GM18909 (cell line): Measurements from ENCODE around the gene TECPR2.
"Not testable (repeated sequence)": the region's sequence is repeated elsewhere in the genome, so short reads cannot be mapped to it uniquely, and the experiment has no call there.

ENCODE experiments used
- ATAC-seq: cut with Tn5 transposase; IDR thresholded peaks from one replicate; pipeline ENCODE4 v1.9.1; 2021; ENCODE audit warnings: mild to moderate bottlenecking; ENCODE audit not compliant: unreplicated experiment, poor library complexity

Gene TECPR2

GRCh38 chr14:102519709-102520108 is 157.0 kb downstream of the TECPR2 start:
- not testable (repeated sequence) for ATAC-seq

DNA sequence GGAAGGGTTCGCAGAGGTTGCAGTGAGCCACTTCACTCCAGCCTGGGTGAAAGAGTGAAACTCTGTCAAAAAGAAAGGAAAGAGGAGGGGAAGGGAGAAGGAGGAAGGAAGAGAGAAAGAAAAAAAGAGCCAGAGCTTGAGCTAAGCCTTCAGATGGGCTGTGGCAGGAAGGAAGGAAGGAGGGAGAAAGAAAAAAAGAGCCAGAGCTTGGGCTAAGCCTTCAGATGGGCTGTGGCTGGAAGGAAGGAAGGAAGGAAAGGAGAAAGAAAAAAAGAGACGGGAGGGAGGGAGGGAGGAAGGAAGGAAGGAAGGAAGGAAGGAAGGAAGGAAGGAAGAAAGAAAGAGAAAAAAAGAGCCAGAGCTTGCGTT is 160.4 kb downstream of the TECPR2 start:
- no peak for ATAC-seq

DNA sequence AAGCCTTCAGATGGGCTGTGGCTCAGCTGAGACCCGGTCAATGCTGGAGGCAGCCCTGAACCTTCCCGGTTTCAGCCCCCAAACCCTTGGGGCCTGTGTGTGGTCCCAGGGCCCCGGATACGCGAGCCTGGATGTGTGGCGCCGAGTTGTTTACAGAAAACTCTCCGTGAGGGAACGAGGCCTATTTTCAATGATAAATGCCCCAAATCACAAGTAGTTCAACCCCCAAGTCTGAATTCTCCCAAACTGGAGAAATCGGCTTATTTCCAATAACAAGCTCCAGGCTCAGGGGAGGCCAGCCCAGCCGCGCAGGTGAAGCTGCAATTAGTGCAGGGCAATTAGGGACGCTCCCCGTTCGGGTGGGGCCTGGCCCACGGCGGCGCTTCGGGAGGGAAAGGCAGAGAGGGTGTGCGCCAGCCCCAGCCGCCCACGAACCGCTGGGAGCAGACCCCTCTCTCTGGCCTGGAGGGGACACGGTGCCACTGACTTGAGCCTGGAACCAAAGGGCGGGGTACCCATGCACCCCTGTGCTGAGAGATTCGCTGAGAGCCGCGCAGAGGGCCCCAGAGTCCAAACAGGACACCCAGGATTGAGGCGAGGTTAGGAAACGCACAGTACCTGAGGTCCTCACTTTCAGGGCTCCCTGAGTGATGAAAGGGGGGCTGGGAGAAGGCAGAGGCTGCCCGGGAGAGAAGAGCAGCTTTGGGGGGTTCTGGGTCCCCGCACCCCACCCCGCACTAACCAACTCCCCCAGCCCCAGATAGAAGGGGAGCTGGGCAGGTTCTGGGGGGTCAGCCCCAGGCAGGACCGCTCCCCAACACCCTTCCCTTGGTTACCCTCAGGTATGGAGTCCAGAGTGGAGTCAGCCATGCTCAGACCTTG is 161.1 kb downstream of the TECPR2 start:
- no peak for ATAC-seq

DNA sequence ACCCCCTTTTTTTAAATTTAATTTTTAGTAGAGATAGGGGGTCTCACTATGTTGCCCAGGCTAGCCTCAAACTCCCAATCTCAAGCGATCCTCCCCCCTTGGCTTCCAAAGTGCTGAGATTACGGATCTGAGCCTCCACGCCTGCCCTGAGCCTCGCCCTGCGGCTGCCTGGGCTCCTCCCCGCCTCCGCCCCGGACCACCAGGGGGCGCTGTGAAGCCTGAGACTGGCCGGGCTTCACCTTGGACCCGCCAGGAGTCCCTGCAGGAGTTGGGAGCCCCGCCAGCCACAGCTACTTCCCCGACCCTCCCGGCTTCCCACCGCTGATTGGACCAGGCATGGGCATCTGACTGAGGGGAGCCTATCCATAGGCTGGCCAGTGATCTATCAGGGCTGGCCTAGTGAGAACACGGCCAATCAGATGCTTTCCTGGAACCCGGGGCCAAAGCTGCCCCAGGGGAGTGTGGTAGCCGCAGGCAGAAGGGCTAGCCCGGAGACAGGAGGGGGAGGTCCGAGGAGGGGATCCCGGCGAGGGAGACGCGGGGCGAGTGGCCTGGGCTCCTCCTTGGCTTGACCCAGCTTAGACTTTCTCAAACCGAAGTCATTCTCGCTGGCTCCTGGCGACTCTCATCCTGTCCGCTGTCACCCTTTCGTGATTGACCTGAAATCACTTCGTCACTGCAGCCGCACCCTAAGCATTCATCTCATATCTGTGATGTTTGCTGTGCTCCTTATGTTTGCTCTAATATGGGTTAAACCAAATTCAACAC is 161.9 kb downstream of the TECPR2 start:
- peak; percentile 95 for ATAC-seq

GRCh38 chr14:102525219-102525928 is 162.6 kb downstream of the TECPR2 start:
- ATAC-seq, result peak; percentile 16

DNA sequence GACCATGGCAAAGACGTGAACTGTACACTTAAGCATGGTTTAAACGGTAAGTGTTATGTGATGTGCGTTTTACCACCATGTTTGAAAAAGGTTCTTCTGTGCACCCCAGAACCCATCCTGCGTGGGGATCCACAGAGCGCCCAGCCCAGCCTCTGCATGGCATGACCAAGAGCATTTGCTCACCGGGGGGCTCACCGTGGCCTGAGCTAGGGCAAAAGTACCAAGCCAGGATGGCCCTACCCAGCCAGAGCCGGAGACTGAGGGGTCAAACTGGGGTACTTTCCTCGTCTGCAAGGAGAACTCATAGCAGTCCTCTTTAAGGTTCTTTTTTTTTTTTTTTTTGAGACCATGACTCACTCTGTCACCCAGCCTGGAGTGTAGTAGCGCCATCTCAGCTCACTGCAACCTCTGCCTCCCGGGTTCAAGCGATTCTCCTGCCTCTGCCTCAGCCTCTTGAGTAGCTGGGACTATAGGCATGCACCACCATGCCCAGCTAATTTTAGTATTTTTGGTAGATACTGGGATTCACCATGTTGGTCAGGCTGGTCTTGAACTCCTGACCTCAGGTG is 163.3 kb downstream of the TECPR2 start:
- ATAC-seq, result no peak

DNA sequence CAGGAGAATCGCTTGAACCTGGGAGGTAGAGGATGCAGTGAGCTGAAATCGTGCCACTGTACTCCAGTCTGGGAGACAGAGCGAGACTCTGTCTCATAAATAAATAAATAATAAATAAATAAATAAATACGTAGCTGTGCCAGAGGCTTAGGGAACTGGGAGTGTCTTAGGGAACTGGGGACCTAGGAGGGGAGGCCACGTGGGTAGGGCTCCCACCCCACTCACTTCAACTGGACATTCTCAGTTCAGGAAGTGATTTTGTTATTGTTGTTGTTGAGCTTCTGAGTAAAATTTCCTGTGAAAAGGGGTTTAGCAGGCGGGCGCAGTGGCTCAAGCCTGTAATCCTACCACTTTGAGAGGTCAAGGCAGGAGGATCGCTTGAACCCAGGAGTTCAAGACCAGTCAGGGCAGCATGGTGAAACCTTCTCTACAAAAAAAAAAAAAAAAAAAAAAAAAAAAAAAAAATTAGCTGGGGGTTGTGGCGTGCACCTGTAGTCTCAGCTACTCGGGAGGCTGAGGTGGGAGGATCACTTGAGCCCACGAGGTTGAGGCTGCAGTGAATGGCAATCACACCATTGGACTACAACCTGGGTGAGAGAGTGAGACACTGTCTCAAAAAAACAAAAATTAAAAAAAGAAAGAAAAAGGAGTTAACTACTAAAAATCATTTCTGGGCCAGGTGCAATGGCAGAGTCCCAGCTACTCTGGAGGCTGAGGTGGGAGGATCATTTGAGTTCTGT is 165.9 kb downstream of the TECPR2 start:
- no peak for ATAC-seq

- ATAC-seq, result no peak
Measured at GRCh38 chr14:102530828-102531478, 168.2 kb downstream of the TECPR2 start.

DNA sequence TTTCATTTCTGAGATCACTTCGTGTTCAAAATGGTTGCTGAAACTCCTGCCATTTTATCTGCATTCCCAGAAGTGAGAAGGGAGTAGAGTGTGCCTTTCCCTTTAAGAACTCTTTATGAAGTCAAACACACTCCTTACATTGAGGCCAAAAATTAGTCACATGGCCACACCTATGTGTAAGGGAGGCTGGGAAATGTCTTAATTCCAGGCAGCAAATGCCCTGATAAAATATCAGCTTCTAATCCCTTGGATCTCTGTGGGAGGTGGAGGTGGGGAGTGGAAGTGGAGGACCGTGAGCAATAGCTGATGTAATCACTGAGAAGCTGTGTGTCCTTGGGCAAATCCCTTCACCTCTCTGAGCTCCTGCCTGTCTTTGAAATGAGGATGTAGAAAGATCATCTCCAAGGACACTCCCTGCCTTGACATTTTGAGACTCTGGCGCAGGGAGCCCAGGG is 169.5 kb downstream of the TECPR2 start:
- ATAC-seq, result no peak

DNA sequence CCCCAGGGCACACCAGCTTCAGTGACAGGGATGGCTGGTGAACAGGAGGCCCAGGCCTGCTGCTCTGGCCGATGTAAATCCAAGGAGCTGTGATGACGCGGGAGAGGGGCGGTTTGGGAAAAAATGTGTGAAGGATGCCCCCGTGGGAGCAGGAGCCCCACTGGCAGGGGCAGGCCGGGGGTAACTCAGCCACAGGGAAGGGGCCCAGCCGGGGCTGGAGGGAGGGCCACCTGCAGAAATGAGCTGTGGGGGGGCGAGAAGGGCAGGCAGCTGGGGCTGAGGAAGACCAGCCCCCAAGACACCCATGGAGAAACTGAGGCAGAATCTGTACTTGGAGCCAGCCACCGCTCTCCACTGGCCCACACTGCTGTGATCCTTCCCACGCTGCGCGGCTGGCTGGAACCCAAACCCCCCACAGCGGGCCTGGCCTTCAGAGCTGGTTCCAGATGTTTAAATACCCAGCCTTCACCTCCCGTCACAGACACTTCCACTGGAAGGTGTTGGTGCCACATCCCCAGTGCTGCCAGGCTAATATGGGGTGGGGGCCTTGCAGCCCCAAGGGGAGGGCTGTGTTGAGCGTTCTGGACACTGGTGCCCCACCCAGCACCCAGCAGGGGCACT is 175.3 kb downstream of the TECPR2 start:
- no peak for ATAC-seq

DNA sequence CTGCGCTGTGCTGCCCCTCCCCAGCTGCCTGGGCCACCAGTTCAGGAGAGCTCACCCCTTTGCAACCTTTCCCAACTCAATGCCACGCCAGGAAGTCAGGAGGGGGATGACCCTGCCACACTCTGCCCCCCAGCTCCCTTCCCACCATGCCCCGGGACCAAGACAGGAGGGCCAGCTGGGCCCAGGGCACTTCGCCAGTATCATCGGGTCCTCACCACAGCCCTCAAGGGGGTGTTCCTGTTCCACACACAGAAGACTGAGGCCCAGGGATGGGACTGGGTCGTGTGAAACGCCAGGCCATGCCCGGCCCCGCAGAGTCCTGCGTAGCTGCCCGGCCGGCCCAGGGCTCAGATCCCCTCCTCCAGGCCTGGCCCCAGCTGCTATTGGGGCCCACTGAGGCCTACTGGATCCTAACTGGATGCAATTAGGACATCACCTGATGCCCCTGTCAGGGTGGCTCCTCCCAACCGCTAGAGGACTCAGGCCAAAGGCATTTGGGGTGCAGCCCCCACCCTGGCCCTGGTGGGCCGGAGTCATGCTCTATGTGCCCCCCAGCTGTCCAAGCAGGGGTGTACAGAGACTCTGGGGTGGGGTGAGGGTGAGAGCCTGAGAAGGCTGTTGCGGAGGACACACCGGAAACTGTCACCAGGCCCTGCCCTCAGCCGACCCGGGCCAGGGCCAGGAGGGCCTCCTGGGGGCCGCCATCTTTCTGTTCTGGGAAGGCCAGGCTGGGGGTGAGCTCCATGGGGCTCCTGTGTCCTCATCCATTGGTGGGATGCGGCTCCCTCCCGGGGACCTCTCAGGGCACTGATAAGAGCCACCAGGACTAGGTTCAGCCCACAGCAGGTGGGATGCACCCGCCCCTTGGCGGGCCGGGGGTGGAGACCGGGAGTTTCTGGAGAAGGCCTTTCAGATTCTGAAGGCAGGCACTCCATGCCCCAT is 176.1 kb downstream of the TECPR2 start:
- ATAC-seq, result no peak

DNA sequence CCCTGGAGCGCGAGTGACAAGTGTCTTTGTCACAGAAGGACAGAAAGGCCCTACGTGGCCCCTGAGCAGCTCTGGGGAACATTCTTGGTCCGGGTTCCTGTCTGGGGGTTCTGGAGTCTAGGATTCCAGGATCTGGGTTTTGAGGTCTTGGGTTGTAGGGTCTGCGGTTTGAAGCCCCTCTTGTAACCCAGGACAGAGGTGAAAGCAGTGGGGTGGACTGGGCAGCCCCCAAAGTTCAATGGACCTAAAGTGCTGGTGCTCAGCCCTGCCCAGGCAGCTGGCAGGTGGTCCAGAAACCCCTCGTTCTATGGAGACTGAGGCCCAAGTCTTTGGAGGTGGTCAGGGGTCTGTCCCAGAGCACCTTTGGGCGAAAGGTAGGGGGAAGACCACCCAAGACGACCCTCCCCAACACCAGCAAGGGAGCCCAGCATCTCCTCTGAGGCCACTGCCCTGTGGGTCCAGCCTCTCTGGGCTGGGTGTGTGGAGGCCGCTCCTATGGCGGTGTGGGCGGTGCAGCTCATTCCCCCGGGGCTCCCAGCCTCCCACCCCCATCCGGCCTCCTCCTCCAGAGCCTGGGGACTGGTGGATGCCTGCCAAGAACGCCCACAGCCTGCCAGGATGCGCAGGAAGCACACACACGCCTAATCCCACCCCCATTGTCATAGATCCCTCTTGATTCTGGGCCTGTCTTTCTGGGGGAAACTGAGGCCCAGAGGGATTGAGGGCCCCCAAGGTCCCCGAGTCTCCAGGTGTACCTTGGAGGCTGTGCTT is 177.0 kb downstream of the TECPR2 start:
- no peak for ATAC-seq

DNA sequence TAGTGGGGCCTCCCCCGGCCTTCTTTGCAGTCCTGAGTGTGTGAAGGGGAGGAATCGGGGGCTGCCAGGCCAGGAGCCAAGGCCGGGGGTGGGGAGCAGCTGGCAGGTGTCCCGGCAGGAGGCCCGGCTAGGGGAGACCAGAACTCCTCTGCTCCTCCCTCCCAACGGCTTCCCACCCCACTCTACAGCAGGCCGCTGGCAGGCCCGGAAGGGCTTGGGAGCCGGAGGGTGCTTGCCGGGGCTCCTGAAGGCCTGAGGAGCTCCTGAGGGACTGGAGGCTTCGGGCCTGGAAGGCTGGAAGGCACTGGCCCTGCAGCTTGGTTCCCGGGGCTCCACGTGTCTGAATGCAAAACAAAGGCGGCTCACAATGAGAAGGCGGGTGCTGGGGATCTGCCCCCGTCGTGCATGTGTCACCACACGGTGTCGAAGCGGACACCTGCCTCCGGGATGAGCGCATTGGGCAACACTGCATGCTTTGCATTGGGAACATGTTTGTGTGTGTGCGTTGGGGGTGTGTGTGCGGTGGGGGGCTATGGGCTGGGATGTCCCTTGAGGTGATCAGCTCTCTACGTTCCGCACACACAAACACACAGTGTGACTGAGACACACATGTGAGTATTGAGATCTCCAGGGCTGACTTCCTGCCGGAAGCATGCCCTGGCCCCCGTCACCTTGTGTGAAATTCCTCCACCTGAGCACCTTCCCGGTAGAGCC is 177.7 kb downstream of the TECPR2 start:
- ATAC-seq, result no peak

DNA sequence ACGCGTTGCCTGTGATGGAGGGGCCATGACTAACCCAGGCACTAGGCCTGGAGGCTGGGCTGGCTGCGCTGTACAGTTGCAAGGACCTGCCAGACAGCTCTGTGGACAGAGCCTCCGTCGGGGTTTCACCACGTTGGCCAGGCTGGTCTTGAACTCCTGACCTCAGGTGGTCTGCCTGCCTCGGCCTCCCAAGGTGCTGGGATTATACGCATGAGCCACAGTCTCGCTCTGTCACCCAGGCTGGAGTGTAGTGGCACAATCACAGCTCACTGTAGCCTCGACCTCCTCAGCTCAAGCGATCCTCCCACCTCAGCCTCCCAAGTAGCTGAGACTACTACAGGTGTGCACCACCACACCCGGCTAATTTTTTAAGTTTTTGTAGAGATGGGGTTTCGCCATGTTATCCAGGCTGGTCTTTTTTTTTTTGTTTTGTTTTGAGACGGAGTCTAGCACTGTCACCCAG is 178.3 kb downstream of the TECPR2 start:
- ATAC-seq, result not testable (repeated sequence)

DNA sequence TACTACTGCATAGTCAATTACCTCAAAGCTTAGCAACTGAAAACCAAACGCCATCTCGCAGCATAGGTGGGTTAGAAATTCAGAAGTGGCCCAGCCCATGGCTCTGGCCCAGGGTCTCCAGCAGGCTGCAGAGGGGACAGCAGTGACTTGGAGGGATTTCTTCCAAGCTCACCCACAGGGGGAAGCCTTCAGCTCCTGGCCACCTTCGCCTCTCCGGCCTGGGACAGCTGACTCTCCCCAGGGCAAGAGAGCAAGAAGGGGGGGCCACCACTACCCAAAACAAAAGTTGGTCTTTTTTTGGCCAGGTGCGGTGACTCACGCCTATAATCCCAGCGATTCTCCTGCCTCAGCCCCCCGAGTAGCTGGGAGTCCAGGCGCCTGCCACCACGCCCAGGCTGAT is 179.0 kb downstream of the TECPR2 start:
- ATAC-seq, result no peak

- no peak for ATAC-seq
Measured at GRCh38 chr14:102544046-102544746, 181.5 kb downstream of the TECPR2 start.
